HepG2 (cell line): Measurements from ENCODE around the gene KCNAB1. TPM values are rescaled to one million over a fixed set of nuclear protein-coding genes. Genes with fewer than 3 reads are reported as not detected.

Experiments used
- GZF1 ChIP-seq: sonication (generic); formaldehyde crosslinking; IDR thresholded peaks from 2 replicates; pipeline ENCODE4 v1.5.1; 2020; ENCODE audit warnings: mild to moderate bottlenecking, missing genetic modification reagents
- HNRNPK ChIP-seq: fragments of 200-400 bp; formaldehyde crosslinking; IDR thresholded peaks from 2 replicates; pipeline ENCODE4 v1.6.1; 2018; ENCODE audit warnings: low read length, low read depth, moderate library complexity, mild to moderate bottlenecking; ENCODE audit not compliant: poor library complexity, severe bottlenecking
- MBNL3 ChIP-seq: fragments of 250-450 bp; sonication (Bioruptor Pico); conservative IDR thresholded peaks from 2 replicates; pipeline ENCODE4 v1.8.0; 2022; ENCODE audit warnings: mild to moderate bottlenecking, inconsistent platforms
- PHB2 ChIP-seq: fragments of 450-650 bp; IDR thresholded peaks from 2 replicates; pipeline ENCODE4 v1.6.1; 2018; ENCODE audit not compliant: partially characterized antibody
- POLR2A ChIP-seq, 2 experiments: IDR thresholded peaks; 2 replicates each; pipeline ENCODE4 v1.6.1; 2011; ENCODE audit warnings: low read depth in 2 of 2, low read length in 2 of 2, mild to moderate bottlenecking in 1 of 2, moderate library complexity in 1 of 2; ENCODE audit not compliant: insufficient read depth in 1 of 2
- REXO4 ChIP-seq: sonication (generic); formaldehyde crosslinking; IDR thresholded peaks from 2 replicates; pipeline ENCODE4 v1.8.0; 2022; ENCODE audit warnings: missing genetic modification reagents, mild to moderate bottlenecking, borderline replicate concordance
- SALL1 ChIP-seq: sonication (generic); formaldehyde crosslinking; IDR thresholded peaks from 2 replicates; pipeline ENCODE4 v1.8.0; 2022; ENCODE audit warnings: mild to moderate bottlenecking, missing genetic modification reagents
- SMAD9 ChIP-seq: sonication (generic); formaldehyde crosslinking; IDR thresholded peaks from 2 replicates; pipeline ENCODE4 v1.5.1; 2020; ENCODE audit warnings: mild to moderate bottlenecking, missing genetic modification reagents
- SNAPC2 ChIP-seq: sonication (generic); formaldehyde crosslinking; IDR thresholded peaks from 2 replicates; pipeline ENCODE4 v1.8.1; 2022; ENCODE audit warnings: mild to moderate bottlenecking, missing genetic modification reagents
- SSRP1 ChIP-seq: IDR thresholded peaks from 2 replicates; pipeline ENCODE4 v1.6.1; 2016; ENCODE audit warnings: control low read depth
- ZFX ChIP-seq: sonication (generic); formaldehyde crosslinking; IDR thresholded peaks from 2 replicates; pipeline ENCODE4 v1.4.0; 2020; ENCODE audit warnings: mild to moderate bottlenecking, low read depth, missing genetic modification reagents, moderate library complexity
- ZNF143 ChIP-seq: sonication (generic); formaldehyde crosslinking; IDR thresholded peaks from 2 replicates; pipeline ENCODE4 v1.4.0; 2020; ENCODE audit warnings: missing genetic modification reagents
- ZNF260 ChIP-seq: sonication (generic); formaldehyde crosslinking; IDR thresholded peaks from 2 replicates; pipeline ENCODE4 v1.4.0; 2020; ENCODE audit warnings: missing genetic modification reagents, low read depth, mild to moderate bottlenecking, borderline replicate concordance
- ZNF737 ChIP-seq: sonication (generic); formaldehyde crosslinking; IDR thresholded peaks from 2 replicates; pipeline ENCODE4 v1.5.0; 2020; ENCODE audit warnings: missing genetic modification reagents, mild to moderate bottlenecking, borderline replicate concordance
- polyA plus RNA-seq, 8 experiments: library from polyadenylated mRNA; depleted of rRNA in 3 of 8; stranded (reverse) in 7 of 8; unstranded in 1 of 8; fragments of >200 nt; fragmentation: Illumina TruSeq in 4 of 8; extraction: Trizol in 4 of 8; gene quantifications; 2 replicates each; pipeline versions ENCODE4 v1.2.1 to v1.2.3, GENCODE V29; 2011 to 2016; ENCODE audit warnings: low read depth in 4 of 8, missing spikeins in 1 of 8, mixed read lengths in 1 of 8; ENCODE audit not compliant: insufficient read depth in 1 of 8
- total RNA-seq, 5 experiments: library from RNA; depleted of rRNA; stranded (reverse); fragments of >200 nt; fragmentation: Illumina TruSeq; extraction: Trizol; gene quantifications; 2 replicates each; pipeline ENCODE4 v1.2.3, GENCODE V29; 2016; ENCODE audit warnings: low read depth in 1 of 5
- TF ChIP-seq, protein P1 (sequence below): IDR thresholded peaks from 2 replicates; pipeline ENCODE4 v1.6.1; 2018; ENCODE audit warnings: missing genetic modification reagents
- TF ChIP-seq, protein P2 (sequence below): sonication (generic); formaldehyde crosslinking; IDR thresholded peaks from 2 replicates; pipeline ENCODE4 v1.4.0; 2020; ENCODE audit warnings: mild to moderate bottlenecking, missing genetic modification reagents
- TF ChIP-seq, protein P3 (sequence below): fragments of 450-650 bp; IDR thresholded peaks from 2 replicates; pipeline ENCODE4 v1.6.1; 2017; ENCODE audit warnings: mild to moderate bottlenecking

The KCNAB1 gene
- total and polyA plus RNA-seq, 2 of the 13 experiments (the other 11 are each of a cell fraction or from before 2014, with no cell fraction given), result not detected

DNA sequence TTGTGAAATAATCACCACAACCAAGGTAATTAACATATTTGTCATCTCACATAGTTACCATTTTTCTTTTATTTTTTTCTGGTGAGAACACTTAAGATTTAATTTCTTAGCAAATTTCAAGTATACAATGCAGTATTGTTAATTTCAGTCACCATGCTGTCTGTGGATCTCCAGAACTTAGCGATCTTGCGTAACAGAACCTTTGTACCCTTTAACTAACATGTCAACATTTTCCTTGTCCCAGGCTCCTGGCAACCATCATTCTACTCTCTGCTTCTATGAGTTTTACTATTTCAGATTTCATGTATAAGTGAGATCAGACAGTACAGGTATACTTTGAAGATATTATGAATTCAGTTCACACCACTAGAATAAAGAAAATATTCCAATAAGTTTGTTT is 154.4 kb downstream of the KCNAB1 start (continued):
- TF ChIP-seq REXO4 (CRISPR knock-in tag) (no peak), SSRP1 (CRISPR knock-in tag) (no peak), SALL1 (CRISPR knock-in tag) (no peak), SNAPC2 (CRISPR knock-in tag) (no peak), GZF1 (CRISPR knock-in tag) (no peak), ZNF260 (CRISPR knock-in tag) (no peak), ZFX (CRISPR knock-in tag) (no peak), SMAD9 (CRISPR knock-in tag) (no peak), MBNL3 (CRISPR knock-in tag) (no peak), ZNF143 (CRISPR knock-in tag) (no peak), ZNF737 (CRISPR knock-in tag) (no peak), PHB2 (no peak), HNRNPK (no peak), POLR2A (IDR thresholded peaks at IDR 0.05; ENCODE audit: insufficient read depth in 1 of 2, low read depth in 2 of 2, low read length in 2 of 2) (no peak)
- TF ChIP-seq, protein P1, sequence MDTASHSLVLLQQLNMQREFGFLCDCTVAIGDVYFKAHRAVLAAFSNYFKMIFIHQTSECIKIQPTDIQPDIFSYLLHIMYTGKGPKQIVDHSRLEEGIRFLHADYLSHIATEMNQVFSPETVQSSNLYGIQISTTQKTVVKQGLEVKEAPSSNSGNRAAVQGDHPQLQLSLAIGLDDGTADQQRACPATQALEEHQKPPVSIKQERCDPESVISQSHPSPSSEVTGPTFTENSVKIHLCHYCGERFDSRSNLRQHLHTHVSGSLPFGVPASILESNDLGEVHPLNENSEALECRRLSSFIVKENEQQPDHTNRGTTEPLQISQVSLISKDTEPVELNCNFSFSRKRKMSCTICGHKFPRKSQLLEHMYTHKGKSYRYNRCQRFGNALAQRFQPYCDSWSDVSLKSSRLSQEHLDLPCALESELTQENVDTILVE (CRISPR knock-in tag), result no peak
- TF ChIP-seq, protein P2, sequence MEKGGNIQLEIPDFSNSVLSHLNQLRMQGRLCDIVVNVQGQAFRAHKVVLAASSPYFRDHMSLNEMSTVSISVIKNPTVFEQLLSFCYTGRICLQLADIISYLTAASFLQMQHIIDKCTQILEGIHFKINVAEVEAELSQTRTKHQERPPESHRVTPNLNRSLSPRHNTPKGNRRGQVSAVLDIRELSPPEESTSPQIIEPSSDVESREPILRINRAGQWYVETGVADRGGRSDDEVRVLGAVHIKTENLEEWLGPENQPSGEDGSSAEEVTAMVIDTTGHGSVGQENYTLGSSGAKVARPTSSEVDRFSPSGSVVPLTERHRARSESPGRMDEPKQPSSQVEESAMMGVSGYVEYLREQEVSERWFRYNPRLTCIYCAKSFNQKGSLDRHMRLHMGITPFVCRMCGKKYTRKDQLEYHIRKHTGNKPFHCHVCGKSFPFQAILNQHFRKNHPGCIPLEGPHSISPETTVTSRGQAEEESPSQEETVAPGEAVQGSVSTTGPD, result no peak
- TF ChIP-seq, protein P3, sequence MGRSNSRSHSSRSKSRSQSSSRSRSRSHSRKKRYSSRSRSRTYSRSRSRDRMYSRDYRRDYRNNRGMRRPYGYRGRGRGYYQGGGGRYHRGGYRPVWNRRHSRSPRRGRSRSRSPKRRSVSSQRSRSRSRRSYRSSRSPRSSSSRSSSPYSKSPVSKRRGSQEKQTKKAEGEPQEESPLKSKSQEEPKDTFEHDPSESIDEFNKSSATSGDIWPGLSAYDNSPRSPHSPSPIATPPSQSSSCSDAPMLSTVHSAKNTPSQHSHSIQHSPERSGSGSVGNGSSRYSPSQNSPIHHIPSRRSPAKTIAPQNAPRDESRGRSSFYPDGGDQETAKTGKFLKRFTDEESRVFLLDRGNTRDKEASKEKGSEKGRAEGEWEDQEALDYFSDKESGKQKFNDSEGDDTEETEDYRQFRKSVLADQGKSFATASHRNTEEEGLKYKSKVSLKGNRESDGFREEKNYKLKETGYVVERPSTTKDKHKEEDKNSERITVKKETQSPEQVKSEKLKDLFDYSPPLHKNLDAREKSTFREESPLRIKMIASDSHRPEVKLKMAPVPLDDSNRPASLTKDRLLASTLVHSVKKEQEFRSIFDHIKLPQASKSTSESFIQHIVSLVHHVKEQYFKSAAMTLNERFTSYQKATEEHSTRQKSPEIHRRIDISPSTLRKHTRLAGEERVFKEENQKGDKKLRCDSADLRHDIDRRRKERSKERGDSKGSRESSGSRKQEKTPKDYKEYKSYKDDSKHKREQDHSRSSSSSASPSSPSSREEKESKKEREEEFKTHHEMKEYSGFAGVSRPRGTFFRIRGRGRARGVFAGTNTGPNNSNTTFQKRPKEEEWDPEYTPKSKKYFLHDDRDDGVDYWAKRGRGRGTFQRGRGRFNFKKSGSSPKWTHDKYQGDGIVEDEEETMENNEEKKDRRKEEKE, result no peak
